Prostate gland (tissue), 2 donors: ENCODE results near the gene GPR157.

Source experiments
- CTCF ChIP-seq, 4 experiments: fragments of 200-600 bp in 2 of 4; fragments of 450-650 bp in 2 of 4; sonication (generic) in 2 of 4; IDR thresholded peaks; 1 replicate in 3 of 4; 2 replicates in 1 of 4; pipeline ENCODE4 v1.5.1; 2016 to 2019; ENCODE audit warnings: antibody characterized with exemption in 4 of 4, mild to moderate bottlenecking in 2 of 4, moderate library complexity in 2 of 4
- POLR2A ChIP-seq: fragments of 450-650 bp; IDR thresholded peaks from one replicate; pipeline ENCODE4 v1.6.1; 2016; ENCODE audit warnings: antibody characterized with exemption, mild to moderate bottlenecking
- POLR2AphosphoS5 ChIP-seq: sonication (generic); formaldehyde crosslinking; IDR thresholded peaks from one replicate; pipeline ENCODE4 v1.6.1; 2017; ENCODE audit warnings: antibody characterized with exemption

GRCh38 chr1:9129266-9130041 lies 552 bp upstream of the GPR157 start:
- TF ChIP-seq CTCF (IDR thresholded peaks at IDR 0.05) (no peak), POLR2A (no peak), POLR2AphosphoS5 (no peak)
